AML-193 (cell line): Measurements from ENCODE around the gene RNF224.

Experiments
- DNase-seq, 2 experiments: peaks; one replicate each; lab custom pipeline; 2025; lab: John Stamatoyannopoulos, UW

Gene RNF224

GRCh38 chr9:137215196-137215986, 11.9 kb upstream of the RNF224 start:
- DNase-seq: no peak

DNA sequence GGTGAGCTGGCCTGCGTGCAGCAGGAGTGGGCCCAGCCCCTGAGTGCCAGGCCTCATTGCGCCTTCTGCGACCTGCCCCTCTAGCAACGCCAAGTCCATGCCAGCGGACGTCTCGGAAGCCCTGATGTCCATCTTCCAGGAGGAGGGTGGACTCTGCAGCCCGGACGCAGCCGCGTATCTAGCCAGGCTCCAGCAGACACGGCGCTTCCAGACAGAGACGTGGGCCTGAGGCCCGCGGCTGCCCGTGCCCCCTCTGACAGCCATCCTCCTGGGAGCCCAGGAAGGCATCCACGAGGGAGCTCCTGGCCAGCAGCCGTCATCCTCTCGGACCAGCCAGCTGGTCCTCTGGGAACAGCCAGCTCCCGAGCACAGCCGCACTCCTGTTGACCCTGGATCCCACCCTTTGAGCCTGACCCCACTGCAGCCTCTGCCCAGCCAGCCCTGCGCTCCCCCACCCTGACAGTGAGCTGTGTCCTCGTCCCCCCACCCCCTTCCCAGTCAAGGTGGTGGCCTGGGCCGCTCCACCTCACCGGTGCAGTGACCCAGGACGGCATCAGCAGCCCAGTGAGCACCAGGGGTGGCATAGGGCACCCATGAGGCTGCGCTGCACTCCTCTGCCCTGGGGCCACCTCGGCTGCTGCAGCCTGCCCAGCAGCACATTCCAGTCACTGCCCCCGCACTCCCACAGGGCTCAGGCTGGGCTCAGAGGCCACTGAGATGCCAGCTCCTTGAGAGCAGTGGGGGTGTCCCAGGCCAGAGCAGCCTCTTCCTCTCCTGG, 10.9 kb upstream of the RNF224 start:
- no peak for DNase-seq

DNA sequence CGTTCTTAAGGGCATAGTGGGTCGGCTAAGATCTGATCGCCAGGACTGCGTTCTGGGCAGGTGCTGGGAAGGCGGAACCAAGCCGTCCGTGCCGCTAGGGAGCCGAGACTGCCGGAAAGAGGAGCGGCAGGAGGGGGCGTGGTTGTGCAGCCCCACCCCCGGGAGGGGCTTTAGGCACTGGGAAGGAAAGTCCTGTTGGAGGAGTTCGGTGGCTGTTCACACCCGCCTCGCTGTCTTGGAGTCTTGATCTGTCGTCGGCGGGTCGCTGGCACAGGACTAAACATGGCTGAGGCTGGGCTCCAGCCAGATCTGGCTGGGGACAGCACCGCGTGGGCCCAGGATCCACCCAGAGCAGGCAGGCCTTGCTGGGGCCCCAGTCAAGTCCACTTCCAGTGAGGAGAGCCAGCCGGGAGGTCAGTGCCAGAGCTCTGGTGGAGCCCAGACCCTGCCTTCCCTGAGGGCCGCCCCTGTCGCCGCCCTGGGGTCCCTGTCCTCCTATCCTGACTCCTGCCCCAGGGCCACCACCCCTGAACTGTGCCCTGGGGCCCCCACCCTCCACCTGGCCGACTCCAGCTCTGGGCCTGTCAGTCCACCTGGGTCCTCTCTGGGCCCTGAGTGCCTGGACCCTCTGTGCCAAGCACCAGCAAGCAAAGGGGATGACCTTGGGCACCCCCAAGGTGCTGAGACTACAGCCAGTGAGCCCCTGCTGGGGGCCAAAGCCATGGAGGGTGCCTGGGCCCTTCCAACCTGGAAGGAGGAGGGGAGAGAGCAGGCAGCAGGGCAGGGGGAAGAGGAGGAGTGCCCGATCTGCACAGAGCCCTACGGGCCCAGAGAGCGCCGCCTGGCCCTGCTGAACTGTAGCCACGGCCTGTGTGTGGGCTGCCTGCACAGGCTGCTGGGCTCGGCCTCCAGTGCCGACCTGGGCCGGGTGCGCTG, 9.8 kb upstream of the RNF224 start:
- DNase-seq: no peak

DNA sequence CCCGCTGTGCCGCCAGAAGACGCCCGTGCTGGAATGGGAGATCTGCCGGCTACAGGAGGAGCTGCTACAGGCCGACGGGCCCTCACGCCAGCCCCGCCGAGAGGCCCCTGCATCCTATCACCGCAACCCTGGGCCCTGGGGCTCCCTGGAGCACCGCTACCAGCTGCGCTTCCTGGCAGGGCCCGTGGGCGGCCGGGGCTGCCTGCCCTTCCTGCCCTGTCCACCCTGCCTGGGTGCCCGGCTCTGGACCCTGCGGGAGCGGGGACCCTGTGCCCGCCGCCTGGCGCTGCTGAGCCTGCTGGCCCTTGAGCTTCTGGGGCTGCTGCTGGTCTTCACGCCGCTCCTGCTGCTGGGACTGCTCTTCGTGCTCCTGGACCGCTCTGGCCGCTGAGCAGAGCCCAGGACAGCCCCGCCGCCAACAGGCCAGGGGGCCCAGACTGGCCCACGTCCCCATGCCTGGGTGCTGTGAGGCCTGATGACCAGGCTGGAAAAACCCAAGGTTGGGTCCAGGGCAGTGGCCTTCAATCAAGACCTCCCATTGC, 9.0 kb upstream of the RNF224 start:
- DNase-seq: no peak

GRCh38 chr9:137218754-137219271, 8.5 kb upstream of the RNF224 start:
- DNase-seq: no peak

GRCh38 chr9:137219757-137220316, 7.5 kb upstream of the RNF224 start:
- no peak for DNase-seq

- no peak for DNase-seq
Measured at GRCh38 chr9:137220317-137221094, 6.8 kb upstream of the RNF224 start.

DNA sequence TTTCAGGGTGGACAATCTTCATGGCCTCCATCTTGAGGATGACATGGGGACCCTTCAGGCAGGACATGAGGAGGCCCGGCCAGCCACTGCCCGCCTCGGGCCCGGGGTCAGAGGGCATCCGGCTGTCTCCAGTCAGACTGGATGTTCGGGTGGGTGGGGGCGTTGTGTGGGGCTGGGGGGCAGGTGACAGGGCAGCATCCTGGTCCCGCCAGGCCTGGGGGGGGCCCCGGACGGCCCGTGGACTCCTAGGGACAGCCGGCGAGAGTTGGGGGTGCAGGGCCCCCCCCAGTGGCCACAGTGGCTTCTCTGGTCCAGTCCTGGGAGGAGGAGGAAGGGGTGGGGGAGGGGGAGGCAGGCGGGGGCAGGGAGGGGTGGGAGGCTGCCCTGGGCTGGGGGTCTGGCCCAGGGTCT, 6.2 kb upstream of the RNF224 start:
- DNase-seq: no peak

GRCh38 chr9:137221506-137222111, 5.7 kb upstream of the RNF224 start:
- no peak for DNase-seq

DNA sequence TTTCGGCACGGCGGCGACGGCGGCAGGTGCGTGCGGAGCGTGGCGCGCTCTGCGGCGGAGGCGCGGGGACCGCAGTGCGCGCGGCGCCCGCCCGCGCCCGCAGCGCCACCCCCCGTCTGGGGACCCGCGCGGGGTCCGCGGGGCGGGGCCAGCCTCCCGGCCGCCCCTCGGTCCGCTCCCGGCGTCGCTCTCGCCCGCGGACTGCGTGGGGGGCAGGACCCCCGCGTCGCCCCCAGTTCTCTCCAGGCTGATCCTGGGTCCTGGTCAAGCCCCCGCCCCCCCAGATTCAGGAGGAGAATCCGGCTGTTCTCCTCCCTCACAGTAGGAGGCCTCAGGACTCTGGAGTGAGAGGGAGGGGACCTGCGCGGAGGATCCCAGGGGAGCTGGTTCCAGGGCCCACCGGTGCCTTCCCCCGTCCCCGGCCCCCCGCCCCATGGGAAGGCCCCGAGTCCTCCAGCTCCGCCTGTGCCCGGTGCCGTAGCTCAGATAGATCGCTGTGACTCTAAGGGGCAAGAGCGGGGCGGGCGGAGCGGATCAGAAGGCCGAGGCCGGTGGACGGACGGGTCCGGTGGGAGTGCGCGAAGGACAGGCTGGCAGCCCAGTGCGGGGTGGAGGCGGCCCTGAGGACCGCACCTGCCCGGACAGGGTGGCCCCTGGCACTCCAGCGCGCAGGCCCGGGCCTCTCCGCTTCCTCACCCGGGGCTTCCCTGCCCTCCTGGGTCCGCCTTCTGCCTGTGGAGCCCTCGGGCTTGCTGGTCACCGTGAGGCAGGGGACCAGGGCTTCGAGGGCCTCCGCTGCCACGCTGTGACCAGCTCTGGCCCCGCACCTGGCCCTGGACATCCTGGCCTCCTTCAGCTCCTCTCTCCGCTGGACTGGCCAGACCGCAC, 4.9 kb upstream of the RNF224 start, which contains the start of gene RNF208:
RNF208 (minus strand) TSS at position 51 of the 888 bp plus-strand sequence. CDS start 1,028 bp downstream, outside the sequence.
- DNase-seq: no peak

GRCh38 chr9:137223078-137223970, 4.0 kb upstream of the RNF224 start:
- peak; percentile 95 to 97 for DNase-seq

- DNase-seq: no peak
Measured at GRCh38 chr9:137224830-137225694, 2.2 kb upstream of the RNF224 start, which contains the start of gene CYSRT1. TSS of gene CYSRT1 (plus strand) at chr9:137225174. CDS start at chr9:137225622, 448 bp downstream.

- no peak for DNase-seq
Measured at GRCh38 chr9:137225699-137226331, 1.5 kb upstream of the RNF224 start.

DNA sequence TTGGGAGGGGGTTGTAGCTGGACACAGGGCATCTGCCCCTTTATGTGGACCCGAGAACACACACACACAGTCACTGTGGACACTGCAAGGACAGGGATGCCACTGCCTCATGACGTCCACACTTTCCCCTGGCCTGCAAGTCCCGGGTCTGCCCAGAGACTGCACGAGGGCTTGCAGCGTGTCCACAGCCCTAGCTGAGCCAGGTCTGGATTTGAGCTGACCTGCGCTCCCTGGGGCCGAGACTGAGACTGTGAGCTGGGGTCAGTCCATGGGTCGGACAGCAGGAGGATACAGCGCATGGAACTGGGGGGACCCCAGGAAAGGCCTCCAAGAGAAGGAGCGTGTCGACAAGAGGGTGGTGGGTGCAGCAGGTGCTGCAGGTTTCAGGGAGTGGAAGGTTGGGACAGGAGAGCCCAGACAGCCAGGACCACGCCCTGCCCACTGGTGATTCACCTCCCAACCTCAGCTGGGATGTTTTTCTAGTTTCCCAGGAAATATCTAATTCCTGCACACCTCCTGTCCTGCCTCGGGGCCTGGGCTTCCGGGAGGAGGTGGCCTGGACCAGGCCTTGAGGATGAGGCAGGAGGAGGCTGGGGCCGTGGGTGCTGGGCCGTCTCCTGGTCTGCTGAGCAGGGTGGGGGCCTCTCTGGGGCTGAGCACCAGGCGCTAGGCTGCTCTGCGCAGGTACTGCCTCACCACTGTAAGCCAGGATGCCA, 806 bp upstream of the RNF224 start:
- DNase-seq: no peak

DNA sequence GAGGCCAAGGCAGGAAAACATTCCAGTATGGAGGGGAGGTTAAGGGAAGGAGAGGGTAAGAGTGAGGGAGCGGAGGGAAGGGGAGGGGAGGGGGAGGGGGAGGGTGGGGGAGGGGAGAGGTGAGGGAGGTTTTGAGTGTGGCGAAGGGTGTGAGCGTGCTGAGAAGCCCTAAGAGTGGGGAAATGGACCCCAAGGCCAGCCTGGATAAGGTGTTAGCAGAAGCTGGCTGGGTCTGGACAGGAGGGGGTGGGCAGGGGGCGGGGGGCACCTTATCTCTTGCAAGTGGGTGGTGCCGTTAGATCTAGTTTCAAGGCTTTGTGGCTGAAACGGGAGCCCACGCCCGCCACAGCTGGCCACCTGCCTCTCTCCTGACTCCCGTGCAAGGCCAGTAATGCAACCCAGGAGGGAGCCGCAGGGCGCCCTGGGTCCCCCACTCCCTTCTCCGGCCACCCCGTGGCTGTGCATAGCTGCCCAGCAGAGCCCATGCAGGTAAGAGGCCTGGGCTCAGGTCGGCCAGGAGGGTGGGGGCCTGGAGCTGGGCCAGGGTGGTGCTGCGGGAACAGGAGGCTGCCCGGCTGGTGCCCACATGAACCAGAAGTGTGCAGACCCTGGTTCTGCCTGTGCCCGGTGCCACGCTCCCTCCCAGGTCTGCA, 677 bp downstream of the RNF224 start:
- DNase-seq: no peak
